Muscle of arm (tissue), 12 donors: Measurements from ENCODE around the gene POLN. TPM values are rescaled to one million over a fixed set of nuclear protein-coding genes. Genes with fewer than 3 reads are reported as not detected.
A peak's percentile ranks its signal among the peaks of the same experiment; 100 is the strongest.
"Not testable (repeated sequence)": the region's sequence is repeated elsewhere in the genome, so short reads cannot be mapped to it uniquely, and the experiment has no call there.

Experiments
- DNase-seq: peaks from one replicate; pipeline ENCODE4 v3.0.0-alpha.2; 2013
- polyA plus RNA-seq, 12 donors: library from polyadenylated mRNA; unstranded; fragments of 120-200 nt; gene quantifications; one replicate each; pipeline ENCODE4 v1.2.1, GENCODE V29; 2013; ENCODE audit not compliant: insufficient read length in 12 of 12

The POLN gene
- polyA plus RNA-seq, 12 donors = 1.7 to 4.1 (median 2.8) TPM; not detected in 2

- no peak for DNase-seq
Measured at GRCh38 chr4:2166253-2166652, 75.7 kb downstream of the POLN start.

- no peak for DNase-seq
Measured at GRCh38 chr4:2165391-2165790, 76.5 kb downstream of the POLN start.

DNA sequence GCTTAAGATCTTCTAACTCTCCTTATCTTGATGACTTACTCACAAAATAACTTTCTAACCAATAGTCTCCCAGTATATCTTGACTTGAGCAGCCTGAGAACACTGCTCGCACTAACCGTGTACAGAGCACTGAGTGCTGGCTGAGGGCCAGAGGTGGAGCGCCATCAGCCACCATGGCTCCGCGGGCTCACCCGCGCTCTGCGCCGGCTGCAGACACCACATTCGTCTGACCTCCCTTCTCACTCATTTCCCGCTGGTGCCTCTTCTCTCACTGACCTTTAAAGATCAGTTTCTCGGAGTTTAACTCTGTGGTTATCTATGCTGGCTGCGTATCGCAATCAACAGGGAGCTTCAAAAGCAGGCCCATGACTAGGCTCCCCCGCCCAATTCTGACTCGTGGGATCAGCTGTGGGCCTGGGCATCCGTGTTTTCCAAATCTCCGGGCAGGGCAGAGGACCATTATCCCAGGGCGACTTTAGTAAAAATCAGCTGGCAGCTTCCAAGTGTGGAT lies 78.6 kb downstream of the POLN start:
- DNase-seq = no peak

DNA sequence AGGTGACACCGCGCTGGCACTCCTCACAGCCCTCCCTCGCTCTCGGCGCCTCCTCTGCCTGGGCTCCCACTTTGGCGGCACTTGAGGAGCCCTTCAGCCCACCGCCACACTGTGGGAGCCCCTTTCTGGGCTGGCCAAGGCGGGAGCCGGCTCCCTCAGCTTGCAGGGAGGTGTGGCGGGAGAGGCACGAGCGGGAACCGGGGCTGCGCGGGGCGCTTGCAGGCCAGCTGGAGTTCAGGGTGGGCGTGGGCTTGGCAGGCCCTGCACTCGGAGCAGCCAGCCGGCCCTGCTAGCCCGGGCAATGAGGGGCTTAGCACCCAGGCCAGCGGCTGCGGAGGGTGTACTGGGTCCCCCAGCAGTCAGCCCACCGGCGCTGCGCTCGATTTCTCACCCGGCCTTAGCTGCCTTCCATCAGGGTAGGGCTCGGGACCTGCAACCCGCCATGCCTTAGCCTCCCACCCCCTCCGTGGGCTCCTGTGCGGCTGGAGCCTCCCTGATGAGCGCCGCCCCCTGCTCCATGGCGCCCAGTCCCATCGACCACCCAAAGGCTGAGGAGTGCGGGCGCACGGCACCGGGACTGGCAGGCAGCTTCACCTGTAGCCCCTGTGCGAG lies 80.7 kb downstream of the POLN start:
- DNase-seq = not testable (repeated sequence)

- no peak for DNase-seq
Measured at GRCh38 chr4:2159931-2160330, 82.0 kb downstream of the POLN start.

GRCh38 chr4:2155246-2155645 lies 86.7 kb downstream of the POLN start:
- no peak for DNase-seq

- no peak for DNase-seq
Measured at GRCh38 chr4:2154215-2154740, 87.6 kb downstream of the POLN start.

DNA sequence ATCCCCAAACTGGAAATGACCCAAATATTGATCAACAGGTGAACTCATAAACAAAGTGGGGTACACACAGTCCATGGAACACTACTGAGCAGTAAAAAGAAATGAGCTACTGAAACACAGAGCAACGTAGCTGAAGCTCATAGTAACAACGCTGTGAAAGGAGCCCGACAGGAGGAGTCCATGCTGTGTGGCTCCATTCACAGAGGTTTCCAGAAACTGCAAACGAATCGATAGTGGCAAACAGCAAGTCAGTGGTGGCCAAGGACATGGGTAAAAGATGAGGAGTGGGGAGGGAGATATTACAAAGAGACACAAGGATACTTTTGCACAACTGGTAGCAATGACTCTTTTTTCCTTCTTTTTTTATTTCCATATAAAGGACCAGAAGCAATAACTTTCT lies 90.4 kb downstream of the POLN start:
- DNase-seq = no peak

DNA sequence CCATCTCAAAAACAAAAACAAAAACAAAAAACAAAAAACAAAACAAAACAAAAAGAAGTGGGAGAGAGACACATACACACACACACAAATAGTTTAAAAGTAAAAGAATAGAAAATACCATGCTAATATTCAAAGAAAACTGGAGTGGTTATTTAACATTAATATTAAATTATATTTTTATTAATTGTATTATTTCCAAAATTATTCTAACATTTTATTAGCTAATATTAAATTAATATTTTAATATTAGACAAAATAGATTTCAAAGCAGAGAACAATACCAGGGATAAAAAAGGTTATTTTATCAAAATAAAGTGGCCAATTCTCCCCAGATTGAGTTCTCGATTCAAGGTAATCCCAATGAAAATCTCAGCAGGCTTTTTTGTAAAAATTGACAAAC lies 91.8 kb downstream of the POLN start:
- no peak for DNase-seq

DNA sequence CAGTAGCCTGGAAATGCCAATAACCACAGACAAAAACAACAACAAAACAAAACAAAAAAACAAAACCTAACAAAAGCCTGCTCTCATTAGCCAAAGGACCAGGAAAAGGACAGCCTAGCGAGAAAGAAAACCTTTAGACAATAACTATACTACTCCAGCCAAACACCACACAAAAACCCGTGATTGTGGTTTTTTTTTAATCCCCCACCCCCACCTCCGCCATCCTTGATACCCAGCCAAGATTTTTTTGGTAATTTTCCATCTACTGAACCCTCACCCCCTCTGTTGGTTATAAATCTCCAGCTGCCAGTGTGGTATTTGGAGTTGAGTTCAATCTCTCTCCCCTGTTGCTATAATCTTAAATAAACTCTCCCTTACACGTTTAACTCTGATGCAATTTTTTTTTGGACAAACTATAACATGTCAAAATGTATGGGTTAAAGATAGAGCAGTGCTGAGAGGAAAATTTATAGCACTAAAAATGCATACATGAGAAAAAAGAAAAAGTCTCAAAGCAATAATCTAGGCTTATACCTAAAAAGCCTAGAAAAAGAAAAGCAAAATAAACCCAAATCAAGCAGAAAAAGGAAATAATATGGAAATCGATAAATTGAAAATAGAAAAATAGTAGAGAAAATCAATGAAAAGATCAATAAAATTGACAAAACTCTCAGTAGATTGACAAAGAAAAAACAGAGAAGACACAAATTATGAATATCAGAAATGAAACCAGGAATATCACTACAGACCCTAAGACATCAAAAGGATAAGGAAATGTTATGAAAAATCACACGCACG lies 99.1 kb downstream of the POLN start:
- DNase-seq = no peak

- DNase-seq = no peak
Measured at GRCh38 chr4:2141762-2142451, 100.0 kb downstream of the POLN start.

DNA sequence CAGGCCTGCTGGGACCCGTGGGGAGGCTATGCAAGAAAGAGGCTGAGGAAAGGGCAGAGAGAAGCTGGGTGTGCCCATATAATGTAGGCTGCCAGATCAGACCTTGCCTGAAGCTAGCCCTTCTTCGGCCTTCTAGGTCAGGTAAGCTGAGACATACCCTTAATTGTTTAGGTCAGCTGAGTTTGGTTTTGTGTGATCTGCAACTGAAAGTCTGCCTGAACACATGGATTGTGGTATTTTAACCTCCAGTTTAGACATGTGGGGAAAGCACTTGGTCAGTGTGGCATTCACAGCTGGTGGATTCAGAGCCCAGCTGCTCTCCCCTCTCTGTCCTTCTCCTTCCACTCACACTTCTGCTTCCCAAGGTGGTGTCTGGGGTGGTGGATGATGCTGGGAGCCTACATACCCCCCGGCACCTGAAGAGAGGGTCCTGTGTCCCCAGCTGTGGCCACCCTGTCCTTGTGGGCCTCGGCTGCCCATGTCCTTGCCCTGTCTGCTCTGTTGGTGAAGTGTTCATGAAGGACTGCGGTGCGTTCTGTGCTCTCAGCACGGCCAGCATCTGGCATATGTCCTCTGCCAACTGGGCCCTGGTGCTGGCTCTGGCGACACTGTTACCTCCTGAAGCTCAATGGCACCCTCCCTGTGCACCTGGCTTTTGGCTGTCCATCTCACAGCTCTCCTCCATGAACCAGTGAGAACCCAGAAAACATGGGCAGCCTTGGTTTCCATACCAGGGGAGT lies 100.7 kb downstream of the POLN start:
- DNase-seq = no peak

GRCh38 chr4:2138846-2139500 lies 102.9 kb downstream of the POLN start:
- no peak for DNase-seq

DNA sequence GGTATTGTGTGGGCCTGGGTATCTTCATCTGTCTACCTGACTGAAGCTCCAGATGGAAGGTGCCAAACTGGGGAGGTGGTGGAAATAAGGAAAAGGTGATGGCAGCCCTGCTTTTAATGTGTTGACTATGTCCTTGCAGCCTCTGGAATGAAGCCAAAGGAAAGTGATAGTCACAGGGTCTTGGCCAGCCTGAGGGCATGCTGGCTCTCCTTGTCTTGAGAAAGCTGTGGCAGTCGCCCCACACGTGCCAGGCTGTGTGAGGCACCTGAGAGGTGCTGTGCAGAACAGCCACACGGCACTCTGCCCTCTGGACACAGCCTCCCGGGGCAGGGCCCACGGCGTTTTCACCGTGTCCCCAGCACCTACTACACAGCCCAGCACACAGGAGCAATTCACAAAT lies 105.2 kb downstream of the POLN start:
- DNase-seq = no peak

GRCh38 chr4:2135083-2135482 lies 106.8 kb downstream of the POLN start:
- peak; percentile 25 for DNase-seq

- DNase-seq = no peak
Measured at GRCh38 chr4:2132438-2132837, 109.5 kb downstream of the POLN start.

DNA sequence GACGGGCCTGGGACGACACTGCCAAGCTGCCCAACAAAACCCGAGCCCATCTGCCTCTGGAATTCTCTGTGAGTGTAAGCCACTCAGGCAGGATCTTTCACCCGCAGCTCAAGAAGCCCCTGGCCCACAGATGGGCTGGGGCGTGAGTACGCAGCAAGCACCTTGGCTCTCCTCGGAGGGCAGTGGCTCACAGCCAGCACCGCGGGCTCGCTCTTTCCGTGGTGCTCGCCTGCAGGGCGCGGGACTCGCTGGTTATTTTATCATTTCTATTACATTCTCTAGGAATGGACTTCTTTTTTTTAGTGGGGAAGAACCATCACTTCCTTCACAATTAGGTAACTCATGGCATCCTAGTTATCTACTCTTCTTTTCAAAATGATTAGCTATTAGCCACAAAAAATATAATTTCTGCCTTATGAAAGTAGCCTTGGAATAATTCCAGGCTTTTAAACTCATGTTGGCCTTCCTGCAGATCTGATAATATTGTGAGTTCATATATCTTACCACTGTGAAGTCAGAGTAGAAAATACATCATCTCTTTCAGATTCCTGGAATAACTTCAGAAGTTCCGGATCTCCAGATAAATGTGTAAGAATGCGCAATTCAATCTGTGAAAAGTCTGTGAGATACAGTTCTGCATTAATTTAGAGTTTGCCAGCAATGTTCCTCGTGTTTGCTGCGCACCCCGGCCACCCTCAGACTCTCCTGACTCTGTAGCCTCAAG lies 114.2 kb downstream of the POLN start:
- no peak for DNase-seq

DNA sequence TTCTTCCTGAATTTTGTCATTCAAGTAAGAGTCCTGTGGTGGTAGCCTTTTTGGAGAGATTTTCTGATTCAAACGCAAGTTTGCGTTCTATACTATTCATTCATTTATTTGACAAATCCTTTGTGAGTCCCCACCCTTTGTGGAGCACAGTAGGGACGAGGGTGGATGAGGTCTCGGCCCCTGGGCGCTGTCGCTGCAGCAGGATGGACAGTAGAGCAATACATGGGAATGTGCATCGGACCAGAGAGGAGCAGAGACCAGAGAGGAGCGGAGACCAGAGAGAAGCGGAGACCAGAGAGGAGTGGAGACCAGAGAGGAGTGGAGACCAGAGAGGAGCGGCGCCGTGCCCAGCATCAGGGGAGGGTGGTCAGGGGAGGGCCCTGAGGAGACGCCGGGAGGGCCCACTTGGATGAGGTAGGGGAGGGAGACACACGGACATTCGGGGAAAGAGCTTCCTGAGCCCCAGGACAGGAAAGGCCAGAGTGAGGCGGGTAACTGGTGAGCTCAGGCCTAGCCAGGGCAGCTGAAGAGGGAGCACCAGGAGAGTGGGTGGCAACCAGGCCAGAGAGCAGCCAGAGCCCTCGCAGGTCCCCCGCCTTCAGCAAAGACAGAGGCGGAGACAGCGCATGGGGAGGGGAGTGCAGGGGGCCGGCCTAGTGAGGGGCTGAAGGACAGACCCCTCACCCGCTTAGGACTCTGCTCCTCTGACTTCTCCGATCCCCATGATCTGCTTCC lies 115.4 kb downstream of the POLN start:
- DNase-seq = no peak

DNA sequence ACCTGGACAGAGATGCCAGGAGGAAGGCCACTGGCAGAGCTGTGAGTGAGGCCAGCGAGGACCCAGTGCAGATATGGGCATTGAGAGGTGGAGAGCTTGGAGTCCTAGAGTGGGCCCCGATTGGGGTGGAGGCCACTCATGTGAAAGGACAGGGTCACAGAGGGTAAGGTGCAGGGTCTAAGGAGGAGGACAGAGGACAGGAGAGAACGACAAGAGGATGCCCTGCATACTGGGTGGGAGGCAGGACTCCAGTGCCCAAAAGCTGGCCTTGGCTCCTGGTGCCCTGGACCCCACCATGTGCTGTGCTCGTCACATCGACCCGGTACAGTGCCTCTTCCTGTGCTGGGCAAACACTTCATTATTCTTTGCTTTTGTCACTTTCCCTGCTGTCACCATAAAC lies 116.1 kb downstream of the POLN start:
- no peak for DNase-seq

- DNase-seq = no peak
Measured at GRCh38 chr4:2125023-2125422, 116.9 kb downstream of the POLN start.
